HG02870 (cell line): ENCODE measurements around the gene PARD6G.

Source experiments
- ATAC-seq: cut with Tn5 transposase; IDR thresholded peaks from one replicate; pipeline ENCODE4 v1.9.1; 2021; ENCODE audit warnings: mild to moderate bottlenecking, moderate library complexity; ENCODE audit not compliant: unreplicated experiment

Gene PARD6G

DNA sequence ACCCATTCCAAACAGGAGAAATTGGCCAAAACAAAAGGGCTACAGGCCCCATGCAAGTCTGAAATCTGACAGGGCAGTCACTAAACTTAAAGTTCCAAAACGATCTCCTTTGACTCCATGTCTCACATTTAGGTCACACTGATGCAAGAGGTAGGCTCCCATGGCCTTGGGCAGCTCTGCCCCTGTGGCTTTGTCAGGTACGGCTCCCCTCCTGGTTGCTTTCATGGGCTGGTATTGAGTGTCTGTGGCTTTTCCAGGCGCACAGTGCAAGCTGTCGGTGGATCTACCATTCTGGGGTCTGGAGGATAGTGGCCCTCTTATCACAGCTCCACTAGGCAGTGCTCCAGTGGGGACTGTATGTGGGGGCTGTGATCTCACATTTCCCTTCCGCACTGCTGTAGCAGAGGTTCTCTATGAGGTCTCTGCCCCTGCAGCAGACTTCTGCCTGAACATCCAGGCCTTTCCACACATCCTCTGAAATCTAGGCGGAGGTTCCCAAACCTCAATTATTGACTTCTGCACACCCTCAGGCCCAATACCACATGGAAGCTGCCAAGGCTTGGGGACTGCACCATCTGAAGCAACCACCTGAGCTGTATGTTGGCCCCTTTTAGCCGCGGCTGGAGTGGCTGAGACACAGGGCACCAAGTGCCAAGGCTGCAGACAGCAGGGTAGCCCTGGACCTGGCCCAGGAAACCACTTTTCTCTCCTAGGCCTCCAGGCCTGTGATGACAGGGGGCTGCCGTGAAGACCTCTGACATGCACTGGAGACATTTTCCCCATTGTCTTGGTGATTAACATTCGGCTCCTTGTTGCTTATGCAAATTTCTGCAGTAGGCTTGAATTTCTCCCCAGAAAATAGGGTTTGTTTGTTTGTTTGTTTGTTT lies 28.7 kb downstream of the PARD6G start:
- no peak for ATAC-seq

DNA sequence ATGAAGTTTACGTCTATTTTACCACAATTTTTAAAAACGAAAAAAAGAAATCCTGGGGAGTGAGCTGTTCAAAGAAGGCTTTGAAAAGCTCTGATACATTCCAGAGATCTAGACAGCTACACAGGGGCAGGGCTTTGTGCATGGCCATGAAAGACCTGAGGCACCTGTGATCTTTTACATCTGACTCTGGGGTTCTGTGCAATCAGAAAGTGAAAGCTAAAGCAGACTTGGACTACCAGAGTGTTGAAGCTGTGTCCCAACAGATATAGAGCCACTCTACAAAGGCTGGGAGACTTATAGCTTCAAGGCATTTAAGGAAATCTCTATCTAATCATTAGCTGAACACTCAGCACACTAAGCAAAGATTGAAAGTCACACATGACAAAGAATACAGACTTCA lies 34.1 kb downstream of the PARD6G start:
- ATAC-seq = no peak

DNA sequence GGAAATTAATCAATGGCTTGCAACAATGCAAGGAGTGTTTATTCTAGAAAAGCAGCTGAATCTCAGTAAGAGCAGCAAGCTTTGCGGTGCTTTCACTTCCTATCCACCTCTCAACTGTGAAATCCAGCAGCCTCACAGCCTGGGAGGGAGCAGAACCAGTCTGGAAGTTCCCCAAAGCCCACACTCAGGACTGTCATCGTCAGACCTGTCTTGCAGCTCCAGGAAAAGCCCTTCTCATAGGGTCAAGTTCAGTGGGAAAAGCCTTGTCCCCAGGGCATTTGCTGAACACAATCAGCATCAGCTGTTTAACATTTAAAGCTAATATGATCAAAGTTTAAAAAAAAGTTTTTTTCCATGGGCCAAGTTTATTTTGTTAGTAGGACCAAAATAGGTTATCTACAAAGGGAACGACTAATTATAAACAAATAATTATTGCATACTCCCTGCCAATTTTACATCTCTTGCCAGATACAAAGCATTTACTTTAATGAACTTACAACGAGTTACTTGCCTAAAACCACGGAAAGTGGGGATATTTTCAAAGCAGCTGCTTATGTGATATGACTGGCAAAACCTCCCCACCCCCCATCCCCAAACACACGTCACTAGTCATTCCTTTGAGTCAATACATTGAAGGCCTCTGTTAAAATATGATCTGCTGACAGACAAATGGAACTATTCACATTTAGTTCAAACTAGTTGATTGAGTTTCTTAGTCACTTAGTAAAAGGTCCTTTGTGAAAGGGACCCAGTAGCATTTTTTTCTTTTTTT lies 36.8 kb downstream of the PARD6G start:
- peak; percentile 82 for ATAC-seq

DNA sequence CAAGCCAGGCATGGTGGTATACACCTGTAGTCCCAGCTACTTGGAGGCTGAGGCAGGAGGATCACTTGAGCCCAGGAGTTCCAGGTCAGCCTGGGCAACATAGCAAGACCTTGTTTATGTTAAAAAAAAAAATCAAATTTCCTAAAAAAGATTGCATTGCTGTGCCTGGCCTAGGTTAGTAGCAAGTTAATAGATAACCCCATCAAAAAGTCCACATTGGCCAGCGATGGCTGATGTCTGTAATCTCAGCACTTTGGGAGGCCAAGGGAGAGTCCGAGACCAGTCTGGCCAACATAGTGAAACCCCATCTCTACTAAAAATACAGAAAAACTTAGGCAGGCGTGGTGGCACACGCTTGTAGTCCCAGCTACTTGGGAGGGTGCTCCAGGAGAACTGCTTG lies 38.7 kb downstream of the PARD6G start:
- ATAC-seq = no peak

DNA sequence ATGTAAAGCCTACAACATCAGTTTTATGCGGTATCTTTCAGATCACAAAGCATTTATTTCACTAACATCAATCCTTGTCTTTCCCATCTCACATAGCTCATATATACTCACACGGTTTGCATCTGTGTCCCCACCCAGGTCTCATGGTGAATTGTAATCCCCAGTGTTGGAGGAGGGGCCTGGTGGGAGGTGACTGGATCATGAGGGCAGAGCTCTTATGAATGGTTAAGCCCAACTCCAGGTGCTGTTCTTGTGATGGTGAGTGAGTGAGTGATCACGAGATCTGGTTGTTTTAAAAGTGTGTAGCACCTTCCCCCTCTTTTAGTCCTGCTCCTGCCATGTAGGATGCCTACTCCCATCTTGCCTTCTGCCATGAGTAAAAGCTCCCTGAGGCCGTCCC lies 42.0 kb downstream of the PARD6G start:
- no peak for ATAC-seq

DNA sequence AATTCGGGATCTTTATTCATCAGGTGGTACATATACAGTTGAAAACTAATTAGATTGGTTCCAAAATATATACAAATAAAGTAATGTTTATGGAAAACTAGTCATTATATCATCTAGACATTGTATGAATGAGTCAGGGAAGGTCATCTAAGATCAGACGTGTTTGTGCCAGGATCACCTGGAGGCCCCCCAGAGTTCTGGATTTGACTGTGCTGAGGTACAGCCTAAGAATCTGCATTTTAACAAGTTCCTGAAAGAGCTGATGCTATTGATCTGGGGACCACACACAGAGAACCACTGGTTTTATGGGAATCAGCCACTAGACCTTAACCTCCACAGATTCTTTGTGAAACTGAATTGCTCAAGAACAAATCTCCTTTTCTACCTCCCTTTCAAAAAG lies 43.2 kb downstream of the PARD6G start:
- ATAC-seq = no peak

DNA sequence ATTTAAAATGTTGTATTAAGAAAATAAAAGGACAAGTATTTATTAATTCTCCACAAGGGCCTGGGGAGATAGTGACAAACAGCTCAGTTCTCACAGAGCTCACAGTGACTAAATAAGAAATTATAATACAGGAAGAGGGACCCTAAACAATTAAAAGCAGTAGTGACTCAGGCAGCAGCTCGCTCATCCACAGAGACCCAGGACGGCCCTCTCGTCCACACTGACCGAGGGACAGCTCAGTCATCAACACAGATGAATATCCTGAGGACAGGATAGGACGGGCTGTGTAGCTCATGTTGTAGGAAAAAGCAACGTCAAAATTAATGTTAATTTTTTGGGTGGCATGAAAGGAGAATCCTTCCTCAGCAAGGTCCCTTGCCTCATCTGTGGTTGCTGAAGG lies 44.1 kb downstream of the PARD6G start:
- ATAC-seq = no peak

DNA sequence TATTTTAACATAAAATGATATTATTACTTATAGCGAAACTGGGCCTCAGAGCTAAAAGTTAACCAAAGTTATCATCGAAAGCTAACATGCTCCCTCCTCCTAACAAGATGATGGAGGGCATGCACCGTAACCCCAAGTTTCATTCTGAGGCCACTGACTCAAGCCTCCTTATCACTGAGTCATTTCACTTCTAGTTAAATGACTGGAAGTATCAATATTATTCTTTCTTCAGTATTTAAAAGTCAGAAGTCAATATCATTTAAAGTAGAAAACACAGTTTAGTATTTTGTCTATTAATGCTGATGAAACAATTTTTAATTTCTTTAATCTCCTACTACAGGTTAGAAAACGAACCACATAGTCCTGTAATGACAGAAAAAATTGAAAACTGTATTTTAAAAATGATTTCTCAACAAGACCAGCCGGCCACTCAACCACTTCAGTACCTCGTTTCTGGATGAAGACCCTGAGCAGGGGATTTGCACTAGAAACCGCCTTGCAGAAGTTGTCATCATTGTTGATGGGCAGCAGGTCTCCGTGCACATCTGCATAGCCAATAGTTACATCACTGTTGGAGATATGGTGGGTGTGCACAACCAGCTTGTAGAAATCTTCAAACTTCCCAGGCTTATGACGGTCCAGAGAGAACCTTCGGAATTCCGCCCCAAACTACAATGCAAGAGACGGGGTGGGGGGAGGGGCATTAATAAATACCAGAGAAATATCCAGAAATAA lies 44.9 kb downstream of the PARD6G start:
- ATAC-seq = peak; percentile 97

DNA sequence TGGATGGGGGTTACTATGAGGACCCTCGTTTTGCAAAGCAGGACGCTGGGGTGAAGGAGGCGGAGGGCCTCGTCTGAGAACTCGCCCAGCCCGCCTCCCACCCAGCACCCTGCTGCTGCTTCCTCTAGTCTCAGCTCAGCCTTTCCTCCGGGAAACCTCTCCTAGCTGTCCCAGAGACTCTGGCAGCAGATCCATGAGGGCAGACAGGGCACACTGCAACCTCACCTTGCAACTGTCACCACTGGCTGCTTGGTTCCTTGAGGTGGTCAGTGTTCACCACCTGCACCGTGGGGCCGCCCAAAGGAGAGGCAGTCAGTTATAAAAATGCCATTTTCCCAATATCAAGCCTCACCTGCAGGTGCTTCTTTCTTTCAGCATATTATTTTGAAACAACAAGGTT lies 45.6 kb downstream of the PARD6G start:
- ATAC-seq = no peak

DNA sequence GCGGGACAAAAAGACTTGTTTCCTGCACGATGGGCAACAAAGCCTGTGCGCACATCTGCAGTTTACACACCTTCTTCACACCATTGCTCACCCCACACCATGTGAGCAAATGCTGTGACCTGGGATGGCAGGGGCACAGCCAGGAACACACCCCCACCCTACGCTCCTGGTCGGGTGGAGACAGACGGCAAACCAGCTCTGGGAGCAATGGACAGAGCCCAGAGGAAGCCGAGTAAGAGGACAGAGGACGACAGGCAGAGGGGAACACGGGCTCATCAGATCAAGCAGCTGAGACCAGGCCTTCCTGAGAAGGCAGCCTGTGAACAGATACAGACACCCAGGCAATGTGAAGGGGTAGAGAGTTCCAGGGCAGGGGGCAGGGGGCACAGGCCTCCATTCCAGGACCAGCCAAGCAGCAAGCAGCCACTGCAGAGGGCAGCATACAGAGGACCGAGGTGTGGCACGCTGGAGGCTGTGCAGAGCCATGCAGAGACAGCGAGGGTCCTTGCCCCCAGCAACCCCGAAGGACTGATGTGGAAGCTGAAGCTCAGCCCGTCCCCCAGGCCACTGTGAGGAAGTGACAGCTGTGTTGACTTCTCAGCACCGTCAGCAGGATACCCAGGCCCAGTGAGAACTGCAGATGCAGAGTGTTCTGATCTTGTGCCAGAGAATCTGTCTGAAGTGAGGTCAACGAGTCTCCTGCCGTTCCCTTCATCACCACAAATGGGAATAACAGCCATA lies 46.2 kb downstream of the PARD6G start:
- no peak for ATAC-seq

DNA sequence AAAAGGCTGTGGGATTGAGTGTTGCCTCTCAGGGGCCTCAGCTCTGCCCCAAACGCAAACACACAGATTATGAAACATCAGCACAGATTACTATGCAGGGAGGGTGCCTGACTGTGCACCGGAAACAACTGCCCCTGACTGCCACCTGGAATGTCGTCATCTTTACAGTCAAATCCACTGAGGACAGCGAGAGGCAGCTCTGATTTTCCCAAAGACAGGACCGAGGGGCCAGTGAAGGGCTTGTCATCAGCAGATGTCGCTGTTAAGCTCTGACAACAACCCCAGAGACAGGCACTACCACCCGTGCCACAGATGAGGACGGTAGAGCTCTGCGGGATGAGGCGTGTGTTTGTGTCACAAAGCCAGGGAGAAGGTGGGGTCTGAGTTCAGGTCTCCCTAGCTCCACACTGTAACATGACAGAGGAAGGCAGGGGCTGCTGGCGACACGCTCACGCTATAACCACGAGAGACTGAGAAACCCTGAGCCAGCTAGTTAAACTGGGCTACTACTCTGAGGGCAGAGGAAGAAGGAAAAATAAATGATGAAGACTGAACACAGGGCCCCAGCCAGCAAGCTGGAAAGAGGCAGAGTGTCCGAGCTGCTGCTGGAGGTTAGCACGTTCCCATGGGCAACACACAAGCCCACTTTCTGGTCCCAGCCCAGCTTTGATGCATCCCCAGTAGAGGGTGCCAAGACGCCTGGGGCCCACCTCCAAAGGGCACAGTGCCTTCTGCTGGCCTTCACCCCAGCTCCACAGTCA lies 47.0 kb downstream of the PARD6G start:
- no peak for ATAC-seq

DNA sequence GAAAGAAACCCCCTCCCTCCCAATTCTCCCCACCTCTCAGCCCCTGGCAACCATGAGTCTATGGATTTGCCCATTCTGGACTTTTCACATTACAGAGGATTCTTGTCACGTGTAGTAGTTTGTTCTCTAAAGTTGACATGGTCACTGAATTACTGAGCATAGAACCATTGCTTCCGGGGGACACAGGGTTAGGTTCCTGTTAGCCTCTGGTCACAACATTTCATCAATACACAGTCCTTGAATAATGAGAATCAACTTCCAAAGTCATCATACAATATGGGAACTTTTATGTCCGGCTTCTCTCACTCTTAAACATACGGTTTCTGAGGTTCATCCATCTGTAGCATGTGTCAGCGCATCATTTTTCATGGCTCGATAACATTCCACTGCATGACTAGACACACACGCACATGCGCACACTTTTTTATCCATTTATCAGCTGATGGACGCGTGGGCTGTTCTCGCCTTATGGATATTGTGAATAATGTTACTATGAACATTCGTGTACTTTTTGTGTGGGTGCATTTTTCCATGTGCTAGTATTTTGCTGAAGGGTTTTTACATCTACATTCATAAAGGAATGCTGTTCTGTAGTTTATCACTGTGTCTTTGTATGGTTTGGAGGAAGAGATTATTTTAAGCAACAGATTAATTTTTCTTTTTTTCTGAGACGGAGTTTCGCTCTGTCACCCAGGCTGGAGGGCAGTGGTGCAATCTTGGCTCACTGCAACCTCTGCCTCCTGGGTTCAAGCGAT lies 48.1 kb downstream of the PARD6G start:
- ATAC-seq = no peak

DNA sequence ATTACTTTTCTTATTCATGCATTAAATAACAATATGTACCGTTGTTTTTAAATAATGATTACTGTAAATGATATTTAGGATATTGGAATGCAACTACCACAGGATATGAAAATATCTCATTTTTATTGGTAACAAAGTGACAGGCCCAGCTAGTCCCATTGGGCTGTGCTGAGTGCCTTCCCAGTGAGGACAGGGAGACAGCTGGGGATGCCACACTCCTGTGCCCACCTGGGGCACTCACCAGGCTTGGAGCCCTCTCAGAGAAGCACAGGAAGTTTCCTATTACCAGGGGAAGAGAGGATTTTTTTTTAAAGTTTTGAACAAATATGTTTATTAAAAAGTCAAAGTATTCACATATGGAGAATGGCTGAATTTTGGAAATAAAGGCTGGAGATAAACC lies 48.9 kb downstream of the PARD6G start:
- no peak for ATAC-seq

DNA sequence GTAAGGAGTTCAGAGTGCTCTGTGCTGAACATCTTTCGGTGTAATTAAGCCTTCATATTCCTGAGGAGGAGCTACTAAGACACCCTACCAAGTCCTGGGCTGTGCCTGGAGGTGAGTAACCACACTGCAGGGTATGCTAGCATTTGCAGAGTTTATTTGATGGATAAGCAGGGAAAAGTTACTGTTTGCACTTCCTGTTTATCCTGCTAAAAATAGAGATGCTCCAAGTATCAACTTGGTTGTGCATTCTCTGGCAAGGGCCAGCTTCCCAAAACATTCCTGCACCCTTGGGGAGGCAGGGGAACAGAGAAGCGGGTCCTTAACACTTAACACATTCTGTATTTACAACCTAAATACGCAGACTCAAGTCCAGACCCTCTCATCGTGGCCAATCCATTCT lies 49.8 kb downstream of the PARD6G start:
- no peak for ATAC-seq

DNA sequence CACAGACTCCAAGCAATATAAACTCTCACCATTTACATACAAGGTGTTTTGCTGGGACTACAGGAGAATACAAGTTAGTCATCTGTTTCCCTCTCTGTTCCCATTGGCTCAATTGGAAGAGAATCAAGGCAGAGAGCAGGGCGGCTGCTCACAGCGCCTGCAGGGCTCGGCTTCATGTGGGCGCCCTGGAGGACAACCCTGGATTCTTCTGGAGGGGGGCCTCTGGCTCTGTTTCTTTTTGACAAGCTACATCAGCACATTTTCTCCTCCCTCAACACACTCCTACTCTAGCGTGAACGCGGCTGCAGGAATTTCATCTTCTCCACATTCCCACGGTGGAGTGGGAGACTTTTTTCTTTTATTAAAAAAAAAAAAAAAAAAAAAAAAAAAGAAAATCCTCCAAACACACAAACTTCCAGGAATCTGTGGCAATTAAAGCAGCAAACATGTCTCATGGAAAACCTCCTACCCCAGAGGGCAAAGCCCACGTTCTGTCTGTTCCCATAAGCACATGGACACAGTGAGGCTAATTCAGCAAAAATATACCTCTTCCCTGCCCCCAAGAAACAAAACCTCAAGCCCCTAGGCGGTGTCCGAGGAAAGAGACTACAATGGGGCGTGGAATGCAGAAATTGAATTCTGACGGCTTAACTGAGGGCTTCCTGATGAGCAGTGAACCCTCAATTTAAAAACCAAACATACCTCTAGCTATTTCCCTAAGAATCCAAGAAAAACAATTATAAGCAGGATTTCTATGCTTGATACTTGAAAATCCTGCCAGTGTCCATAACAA lies 50.6 kb downstream of the PARD6G start:
- ATAC-seq = no peak

DNA sequence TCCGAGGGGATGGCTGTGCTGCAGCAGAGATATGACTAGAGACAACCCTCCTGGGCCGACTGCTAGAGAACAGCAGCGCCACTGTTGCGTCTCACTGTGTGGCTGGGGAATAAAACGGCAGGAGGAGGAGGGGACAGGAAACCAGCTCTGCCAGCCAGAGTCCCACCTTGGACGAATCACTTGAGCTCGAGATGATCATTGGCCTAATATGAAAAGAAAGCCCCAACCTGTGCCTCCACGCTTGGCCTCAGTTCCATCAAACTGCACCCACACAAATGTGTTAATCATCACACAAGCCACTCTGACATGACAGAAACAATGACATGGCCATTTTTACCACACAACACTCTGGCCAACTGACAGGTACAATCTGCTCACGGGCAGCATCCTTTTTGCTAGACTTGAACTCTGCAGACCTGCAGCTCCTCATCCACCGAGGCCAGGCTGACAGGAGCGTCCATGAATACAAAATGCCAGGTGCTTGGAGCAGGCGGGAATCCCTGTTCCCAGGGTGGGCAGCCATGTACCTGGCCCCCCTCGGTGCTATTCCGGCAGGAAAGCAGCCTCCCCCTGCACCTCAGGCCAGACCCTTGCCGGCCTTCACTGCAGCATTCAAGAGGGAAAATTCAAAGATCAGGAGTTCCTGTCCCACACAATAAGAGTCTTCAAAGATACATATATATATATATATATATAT lies 52.3 kb downstream of the PARD6G start:
- ATAC-seq = no peak

DNA sequence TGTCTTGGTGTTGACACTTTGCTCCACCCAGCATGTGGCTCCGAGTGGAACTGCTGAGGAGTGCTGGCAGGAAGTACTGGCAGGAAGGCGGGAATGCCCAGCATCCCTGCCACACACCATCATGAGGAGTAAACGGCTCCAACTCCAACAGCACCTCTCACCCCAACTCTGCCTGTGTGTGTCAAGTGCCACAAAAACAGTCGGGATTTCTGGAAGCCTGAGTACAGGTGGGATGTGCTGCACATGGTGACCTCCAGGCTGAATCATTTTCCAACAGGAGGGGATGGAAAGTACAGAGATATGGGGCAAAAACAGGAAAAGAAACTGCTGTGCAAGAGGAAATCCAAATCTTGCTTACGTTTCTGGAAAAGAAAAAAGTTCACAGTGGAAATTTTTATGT lies 53.6 kb downstream of the PARD6G start:
- no peak for ATAC-seq
